GM21423 (cell line): ENCODE data around the gene DPH2.
A peak's percentile ranks its signal among the peaks of the same experiment; 100 is the strongest.

ENCODE experiments used
- ATAC-seq: cut with Tn5 transposase; IDR thresholded peaks from one replicate; pipeline ENCODE4 v1.9.1; 2021; ENCODE audit warnings: mild to moderate bottlenecking, moderate library complexity; ENCODE audit not compliant: unreplicated experiment

DPH2 gene

DNA sequence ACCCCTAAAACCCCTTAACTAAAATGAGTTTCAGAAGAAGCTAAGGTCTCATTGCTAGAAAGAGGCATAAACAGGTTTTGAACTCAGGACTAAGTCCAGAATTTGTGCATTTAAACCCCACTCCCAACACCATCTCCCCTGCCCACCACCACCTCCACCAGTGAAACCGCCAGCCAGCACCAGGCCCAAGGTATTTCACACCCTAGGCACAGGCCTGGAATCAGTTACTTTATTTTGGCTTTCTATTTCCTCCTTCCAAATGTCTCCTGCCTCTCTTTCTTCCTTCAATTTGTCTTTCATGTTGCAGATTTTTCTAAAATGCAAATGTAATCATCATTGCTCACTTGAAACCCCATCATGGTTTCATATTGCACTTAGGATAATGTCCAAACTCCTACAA is 24.9 kb upstream of the DPH2 start:
- no peak for ATAC-seq

DNA sequence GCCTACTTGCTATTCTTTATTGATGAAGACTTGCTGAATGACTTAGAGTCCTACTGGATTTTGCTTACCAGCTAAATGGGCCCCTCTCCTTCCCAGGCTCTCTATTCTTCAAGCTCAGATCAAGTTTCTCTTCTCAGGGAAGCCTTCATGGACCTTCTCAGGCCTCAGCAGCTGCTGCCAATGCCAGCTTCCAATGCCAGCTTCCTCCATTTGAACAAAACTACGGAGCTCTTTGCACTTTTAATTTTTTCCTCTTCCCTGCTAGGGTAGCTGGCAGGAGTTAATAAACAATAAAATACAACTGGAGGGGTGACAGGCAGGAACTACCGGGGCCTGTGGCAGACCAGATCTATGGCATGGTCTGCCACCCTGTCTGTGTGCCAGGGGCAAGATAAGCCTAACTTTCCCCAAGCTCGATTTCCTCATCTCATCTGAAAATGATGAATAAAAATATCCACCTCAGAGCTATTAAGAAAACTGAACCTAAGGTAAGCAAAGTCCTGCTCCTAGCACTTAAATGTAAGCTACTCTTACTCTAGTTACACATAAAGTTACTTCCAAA is 24.1 kb upstream of the DPH2 start:
- no peak for ATAC-seq

DNA sequence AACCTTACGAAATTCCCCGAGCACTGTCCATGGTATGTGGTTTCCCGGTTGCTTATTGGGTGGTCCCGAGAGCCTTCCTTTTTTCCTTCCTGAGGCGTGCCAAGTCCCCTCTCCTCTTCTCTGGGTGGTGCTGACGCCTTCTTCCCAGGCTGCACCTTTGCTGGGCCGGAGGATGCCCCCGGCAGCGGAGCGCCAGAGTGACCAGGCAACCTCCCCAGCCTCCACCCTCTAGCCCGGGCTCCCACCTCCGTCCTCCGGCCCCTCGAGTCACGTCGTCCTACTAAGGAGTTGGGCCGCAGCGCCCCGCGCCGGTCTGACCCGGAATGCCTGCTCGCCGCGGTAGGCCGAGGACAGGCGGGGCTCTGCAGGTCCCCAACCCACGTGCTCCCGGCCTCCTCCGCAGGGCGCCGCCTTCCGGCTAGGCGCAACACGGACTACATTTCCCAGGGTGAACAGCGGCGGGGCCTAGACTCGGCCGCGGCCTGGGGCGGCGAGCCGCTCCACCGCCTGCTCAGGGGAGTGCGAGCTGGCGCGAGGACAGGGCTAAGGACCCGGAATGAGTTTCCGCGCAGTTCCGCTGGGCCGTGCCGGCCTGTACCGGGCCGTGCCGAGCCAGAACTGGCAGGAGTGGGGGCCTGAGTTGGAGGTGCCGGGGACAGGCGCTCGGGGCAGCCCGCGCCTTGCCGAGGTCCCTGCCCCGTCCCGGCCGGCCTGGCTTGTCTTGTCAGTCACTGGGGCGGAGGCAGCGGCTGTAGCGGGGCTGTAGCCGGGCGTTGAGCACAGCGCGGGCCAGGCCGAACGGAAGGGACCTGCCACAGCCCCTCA is 23.4 kb upstream of the DPH2 start, which contains the start of gene IPO13:
Gene IPO13, plus strand, starts transcription at position 715 of the 825 bp plus-strand sequence. CDS start 651 bp downstream, outside the sequence.
- ATAC-seq = peak; percentile 91

DNA sequence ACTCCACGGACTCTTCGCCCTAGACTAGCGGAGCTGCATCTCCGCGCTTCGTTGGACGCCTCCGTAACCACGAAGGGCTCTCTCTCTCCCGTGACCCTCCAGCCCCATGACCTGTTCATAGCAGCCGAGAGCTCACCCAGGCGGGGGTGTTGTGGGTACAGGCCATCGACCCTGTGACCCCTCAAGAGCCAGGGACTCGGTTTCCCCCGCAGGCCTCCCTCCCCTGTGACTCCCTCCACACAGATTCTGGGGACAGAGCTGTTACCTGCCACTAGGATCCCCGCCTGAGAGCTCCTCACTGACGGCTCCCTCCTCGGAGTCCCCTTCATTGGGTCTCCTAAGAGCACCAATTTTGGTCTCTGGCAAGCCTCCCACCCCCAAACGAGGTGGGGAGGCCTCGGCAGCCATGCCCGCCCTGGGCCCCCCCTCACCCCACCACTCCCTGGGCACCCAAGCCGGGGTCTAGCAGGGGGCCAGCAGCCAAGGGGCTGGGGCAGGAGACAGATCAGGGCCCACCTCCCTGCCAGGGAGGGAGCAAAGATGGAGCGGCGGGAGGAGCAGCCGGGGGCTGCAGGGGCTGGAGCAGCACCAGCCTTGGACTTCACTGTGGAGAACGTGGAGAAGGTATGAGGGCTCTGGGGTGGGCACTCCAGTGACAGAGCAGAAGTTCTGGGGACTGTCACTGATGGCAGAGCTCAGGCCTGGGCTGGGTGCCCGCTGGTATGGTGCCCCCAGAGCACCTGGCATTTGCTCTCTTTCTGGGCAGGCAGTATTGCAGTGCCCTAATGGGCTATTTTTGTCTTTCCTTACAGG is 22.5 kb upstream of the DPH2 start:
- ATAC-seq = no peak

DNA sequence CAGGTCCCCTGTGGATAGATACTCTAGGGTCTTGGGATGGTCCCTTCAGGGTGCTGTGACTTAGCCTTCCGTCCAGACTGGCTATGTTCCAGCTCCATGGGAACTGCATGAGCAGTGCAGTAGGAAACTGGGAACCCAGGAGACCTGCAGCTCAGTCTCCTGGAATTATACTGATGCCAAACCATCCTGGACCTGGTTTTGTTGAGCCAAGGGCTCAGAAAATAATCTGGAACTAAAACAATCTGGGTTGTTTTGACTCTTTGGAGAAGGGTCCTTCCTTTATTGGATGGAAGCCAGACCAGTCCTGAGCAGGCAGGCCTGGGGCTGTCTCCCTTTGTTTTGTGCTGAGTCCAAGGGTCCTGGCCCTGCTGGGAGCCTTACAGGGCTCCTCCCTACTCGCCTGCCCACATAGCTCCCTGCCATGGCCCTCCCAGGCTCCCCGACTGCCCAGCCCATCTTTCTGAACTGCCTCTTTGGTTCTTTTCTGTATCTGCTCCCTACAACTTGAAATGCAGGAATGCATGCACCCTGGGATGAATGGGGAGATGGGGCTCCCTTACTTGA is 21.9 kb upstream of the DPH2 start:
- ATAC-seq = no peak

DNA sequence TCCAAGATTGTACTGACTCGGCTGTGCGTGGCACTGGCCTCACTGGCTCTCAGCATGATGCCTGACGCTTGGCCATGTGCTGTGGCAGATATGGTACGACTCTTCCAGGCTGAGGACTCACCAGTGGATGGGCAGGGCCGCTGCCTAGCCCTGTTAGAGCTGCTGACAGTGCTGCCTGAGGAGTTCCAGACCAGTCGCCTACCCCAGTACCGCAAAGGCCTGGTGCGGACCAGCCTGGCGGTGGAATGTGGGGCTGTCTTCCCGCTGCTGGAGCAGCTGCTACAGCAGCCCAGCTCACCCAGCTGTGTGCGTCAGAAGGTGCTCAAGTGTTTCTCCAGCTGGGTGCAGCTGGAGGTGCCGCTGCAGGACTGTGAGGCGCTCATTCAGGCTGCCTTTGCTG is 20.1 kb upstream of the DPH2 start:
- no peak for ATAC-seq

DNA sequence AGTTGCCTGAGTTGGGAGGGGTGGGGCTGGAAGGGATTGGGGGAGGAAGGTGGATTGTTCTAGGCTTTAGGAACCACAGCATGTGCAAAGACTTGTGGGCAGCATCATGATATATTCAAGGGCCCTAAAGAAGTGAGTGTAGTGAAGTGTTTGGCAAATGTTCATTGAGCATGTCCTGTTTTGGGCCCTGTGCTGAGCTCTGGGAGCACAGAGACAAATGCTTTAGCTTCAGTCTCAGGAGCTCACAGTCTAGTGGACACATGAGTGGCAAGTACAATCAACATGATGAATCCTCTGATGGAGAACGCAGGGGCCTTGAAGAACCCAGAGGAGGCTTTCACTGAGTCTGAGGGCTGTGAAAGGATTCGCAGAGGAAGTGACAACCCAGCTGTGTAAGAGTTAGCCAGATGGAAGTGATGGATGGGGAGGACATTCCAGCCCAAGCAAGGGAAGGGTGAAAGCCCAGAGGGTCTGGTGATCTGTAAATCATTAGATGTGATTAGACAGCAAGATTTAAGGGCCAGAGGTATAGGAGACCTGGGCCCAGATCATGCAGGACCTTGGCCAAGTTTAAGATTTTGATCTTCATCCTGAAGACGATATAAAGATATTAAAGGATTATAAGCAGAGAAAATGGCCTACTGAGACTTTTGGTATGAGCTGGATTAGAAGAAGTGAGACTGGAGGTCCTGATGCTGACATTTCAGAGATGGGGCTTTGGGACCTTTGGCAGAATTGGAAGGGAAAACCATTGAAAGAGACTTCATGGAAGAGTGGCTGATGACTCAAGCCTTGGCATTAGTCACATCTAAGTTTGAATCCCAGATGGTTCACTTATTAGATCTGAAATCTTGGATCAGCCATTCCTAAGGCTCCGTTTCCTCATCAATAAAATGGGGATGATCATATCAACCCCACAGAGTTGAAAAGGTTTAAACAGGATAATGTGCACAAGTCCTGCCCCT is 18.5 kb upstream of the DPH2 start:
- ATAC-seq = no peak

DNA sequence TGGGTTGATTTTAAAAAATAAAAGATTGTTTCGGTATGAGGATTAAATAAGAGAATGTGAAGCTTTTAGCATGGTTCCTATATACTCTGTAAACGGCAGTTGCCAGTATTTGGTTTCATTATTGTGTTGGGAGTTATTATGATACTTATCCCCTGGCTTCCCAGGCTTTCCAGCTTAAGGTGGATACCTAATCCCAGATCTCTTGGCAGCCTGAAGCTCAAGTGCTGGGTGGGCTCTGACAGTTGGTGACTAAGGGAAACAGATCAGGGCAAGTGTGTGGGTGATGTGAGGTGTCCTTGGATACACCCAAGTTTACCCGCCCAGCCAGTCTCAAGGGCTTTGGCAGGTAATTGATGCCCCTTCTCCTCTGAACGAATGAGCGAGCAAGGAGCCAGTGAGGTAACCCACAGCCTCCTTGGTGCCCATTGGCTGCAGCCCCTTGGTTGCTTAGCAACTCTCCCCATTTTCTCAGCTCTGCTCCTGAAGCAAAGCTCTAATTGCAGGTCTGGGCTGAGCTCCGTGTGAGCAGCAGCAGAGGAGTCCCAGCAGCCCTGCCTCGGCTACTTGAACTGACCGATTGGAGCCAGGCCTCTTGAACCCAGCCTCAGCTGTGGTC is 17.0 kb upstream of the DPH2 start:
- ATAC-seq = no peak

DNA sequence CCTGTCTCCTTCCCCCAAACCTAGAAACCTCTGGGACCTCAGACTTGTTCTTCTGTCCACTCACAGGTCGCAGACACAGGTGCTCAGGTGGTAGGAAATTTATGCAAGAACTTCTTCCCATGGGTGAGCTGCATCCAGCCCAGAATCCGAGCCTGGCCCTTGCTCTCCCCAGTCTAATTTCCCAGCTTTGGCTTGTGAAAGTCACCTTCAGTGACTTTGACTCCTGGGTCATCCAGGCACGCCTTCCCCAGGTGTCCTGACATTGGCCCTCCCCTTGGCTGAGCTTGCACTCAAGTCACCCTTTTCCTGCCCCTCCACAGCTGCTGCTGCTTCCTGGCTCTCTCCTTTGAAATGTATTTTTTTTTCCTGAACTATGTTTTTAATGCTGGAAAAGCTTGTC is 16.4 kb upstream of the DPH2 start:
- ATAC-seq = no peak

DNA sequence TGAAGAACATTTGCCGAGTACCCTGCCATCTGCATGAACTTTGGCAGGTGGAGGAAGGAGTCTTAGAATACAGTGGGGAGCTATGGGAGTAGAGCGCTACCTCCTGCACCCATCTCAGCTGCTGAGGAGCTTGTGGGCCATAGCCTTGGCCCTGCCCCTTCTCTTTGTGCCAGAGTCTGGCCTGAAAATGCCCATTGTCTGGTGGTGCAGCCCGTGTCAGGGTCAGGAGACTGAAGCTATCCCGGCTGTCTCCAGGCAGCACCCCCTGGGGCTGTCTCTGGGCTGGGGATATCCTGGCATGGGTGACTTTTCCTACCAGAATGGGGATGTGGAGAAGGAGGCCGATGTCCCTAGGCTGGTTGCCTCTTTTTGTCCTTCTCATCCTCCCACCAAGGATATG is 15.8 kb upstream of the DPH2 start:
- ATAC-seq = no peak

DNA sequence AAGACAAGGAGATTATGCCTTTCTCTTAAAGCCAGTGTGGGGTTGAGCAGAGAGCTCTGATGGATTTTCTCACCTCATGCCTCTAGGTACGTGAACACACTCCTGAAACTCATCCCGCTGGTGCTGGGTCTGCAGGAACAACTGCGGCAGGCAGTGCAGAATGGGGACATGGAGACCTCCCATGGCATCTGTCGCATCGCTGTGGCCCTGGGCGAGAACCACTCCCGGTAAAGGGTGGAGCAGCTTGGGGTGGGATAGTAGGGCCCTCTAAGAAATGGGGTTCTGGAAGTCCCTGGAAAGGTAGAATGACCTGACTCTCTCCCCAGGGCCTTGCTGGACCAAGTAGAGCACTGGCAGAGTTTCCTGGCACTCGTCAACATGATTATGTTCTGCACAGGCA is 13.6 kb upstream of the DPH2 start:
- no peak for ATAC-seq

DNA sequence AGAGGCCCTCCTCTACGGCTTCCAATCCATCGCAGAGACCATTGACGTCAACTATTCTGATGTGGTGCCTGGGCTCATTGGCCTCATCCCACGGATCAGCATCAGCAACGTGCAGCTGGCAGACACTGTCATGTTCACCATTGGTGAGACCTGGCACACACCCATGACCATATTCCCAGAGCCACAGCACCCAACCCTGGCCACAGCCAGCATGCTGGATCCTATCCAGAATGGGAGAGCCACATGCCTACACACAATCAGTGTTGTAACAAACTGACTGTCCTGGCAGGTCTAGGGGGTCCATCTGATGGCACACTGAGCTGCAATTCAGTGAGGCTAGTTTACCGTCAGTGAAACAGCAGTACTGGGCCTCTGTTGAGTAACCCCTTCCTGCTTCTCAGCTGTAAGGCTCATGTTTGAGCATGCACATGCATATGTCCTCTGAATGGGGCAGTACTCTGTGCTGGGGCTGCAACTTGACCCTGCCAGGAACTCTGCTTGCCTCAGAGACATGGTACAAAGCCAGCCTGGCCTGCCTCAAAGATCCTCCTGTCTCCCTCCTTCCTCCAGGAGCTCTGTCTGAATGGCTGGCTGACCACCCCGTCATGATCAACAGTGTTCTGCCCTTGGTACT is 12.3 kb upstream of the DPH2 start:
- no peak for ATAC-seq

DNA sequence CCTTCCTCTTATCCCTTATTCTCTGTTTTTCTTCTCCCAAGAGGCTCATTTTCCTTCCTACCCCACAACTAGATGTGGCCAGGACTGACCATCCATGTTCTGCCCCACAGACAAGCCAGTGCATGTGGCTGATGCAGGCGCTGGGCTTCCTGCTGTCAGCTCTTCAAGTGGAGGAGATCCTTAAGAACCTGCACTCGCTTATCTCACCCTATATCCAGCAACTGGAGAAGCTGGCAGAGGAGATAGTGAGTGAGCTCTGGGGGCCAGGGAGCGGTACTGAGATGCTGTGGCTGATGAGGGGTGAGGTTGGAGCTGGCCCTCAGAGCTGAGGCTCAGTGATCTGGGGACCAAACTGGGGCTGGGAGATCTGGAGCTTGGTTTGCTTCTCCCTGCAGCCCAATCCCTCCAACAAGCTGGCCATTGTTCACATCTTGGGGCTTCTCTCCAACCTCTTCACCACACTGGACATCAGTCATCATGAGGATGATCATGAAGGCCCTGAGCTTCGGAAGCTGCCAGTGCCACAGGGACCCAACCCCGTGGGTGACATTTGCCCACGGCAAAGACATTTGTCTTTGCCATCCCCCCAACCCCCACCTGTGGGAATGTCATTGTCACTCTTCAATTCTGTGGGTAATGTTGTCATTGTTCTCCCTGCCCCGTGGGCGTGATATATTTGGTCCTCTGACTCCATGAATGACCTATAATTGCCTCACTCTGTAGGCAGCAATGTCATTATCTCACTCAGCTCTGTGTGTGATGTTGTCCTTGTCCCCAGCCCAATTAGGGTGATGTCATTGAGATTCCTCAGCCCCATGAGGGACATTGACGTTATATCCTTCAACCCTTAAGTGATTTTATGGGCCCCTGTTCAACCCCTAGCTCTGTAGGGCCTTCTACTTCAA is 11.2 kb upstream of the DPH2 start:
- ATAC-seq = no peak

DNA sequence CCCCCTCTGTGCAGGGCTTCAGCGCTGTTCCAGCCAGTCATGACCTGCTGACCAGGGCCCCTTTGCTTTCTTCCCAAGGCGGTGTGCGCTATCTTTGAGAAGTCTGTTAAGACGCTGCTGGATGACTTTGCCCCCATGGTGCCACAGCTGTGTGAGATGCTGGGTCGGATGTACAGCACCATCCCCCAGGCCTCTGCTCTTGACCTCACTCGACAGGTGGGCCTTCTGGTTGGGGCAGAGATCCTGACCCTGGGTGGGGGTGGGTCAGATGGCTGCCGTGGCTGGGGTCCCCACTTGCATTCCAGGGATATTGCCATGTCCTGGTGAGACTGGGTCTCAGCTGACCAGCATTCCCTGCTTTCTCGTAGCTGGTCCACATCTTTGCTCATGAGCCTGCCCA is 9.0 kb upstream of the DPH2 start:
- no peak for ATAC-seq

DNA sequence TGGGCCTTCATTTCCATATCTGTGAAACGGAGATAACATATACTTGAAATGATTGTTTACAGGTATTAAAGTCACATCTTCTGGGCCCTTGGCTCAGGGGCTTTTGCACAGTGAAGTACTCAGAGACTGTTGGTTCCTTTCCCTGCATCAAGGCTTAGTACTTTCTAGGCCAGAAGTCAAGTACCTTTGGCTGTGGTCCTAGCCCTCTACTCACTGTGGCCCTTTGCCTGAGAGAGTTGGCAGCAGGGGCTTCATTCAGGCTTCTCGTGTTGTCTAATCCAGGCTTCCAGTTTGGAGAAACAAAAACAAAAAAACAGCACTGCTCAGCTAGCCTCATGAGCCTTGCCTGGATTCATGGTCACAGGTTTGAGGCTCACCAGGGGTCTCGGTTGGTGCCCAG is 8.1 kb upstream of the DPH2 start:
- no peak for ATAC-seq

DNA sequence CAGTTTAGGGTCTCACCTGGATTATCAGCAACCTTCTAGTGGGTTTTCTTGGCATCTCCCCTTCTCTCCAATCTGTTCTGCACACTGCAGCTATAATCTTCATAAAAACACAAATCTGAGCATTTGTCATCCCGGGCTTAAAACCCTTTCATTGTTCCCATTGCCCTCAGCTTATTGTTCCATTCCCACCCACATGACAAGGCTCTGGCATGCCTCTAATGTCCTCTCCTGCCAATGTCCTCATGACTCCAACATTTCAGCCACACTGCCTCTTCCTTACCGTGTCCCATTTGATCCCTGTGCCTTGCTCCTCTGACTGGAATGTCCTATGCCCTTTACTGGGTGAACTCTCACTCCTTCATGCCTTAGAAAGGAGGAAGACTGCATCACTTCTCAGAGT is 7.5 kb upstream of the DPH2 start:
- no peak for ATAC-seq

DNA sequence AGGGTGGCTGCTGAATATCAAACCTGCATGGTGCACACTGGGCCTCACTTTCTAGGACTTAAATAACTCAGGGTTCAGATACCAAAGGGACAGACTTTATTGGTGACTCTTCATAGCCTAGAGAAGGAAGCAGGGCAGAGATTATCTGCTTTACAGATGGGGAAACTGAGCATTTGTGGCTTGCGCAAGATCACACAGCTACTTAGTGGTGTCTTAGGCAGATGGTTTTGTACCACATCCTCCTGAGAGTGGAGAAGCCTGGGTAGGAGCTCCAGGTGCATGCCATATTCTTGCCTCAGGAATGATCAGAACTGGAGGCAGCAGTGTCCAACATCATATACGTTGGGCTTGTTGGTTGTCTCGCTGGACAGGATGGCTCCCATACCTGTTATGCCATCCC is 6.8 kb upstream of the DPH2 start:
- no peak for ATAC-seq

DNA sequence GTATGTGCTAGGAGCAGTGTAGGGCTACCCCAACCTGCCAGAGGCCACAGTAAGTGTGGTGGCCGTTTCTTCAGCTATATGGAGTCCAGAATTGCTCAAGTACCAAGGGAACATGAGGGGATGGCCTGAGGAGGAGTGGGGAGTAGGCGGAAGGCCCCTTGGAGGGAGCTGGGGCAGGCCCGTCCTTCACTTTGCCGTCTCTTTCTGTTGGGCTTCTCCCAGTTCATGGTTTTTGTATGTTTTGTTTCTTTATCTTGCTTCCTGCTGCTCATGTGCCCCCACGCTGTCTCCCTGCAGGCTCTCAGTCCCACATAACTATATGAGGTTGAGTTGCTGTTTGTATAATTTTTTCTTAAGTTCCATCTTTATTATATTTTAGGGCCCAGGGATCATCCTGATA is 5.9 kb upstream of the DPH2 start:
- no peak for ATAC-seq
